Measurements from ENCODE around the gene CDK14.

Gene CDK14

GRCh38 chr7:91239772-91240171 is 643.7 kb downstream of the CDK14 start:
- H3K9me3 Mint-ChIP-seq, result no peaks in the 10 kb centered on the region
- no peaks in the 10 kb centered on the region for H3K36me3 Mint-ChIP-seq (ENCODE audit: low read depth)
- H3K4me1 Mint-ChIP-seq (ENCODE audit: low read depth), result no peaks in the 10 kb centered on the region
- no peak overlapping the region for H3K4me3 Mint-ChIP-seq
- peaks cover 11% of the 10 kb centered on the region for H3K27me3 Mint-ChIP-seq
- no peak overlapping the region for H3K27ac Mint-ChIP-seq

GRCh38 chr7:91240376-91240941 is 644.3 kb downstream of the CDK14 start:
- H3K4me1 Mint-ChIP-seq (ENCODE audit: low read depth), result no peaks in the 10 kb centered on the region
- H3K9me3 Mint-ChIP-seq, result no peaks in the 10 kb centered on the region
- no peaks in the 10 kb centered on the region for H3K36me3 Mint-ChIP-seq (ENCODE audit: low read depth)
- no peak overlapping the region for H3K27ac Mint-ChIP-seq
- peaks cover 11% of the 10 kb centered on the region for H3K27me3 Mint-ChIP-seq
- no peak overlapping the region for H3K4me3 Mint-ChIP-seq

- Mint-ChIP-seq H3K9me3 (no peaks in the 10 kb centered on the region), H3K36me3 (ENCODE audit: low read depth) (no peaks in the 10 kb centered on the region), H3K27ac (no peak overlapping the region), H3K4me3 (no peak overlapping the region), H3K27me3 (peaks cover 8% of the 10 kb centered on the region), H3K4me1 (ENCODE audit: low read depth) (no peaks in the 10 kb centered on the region)
Observed at GRCh38 chr7:91242097-91242844, 646.1 kb downstream of the CDK14 start.

DNA sequence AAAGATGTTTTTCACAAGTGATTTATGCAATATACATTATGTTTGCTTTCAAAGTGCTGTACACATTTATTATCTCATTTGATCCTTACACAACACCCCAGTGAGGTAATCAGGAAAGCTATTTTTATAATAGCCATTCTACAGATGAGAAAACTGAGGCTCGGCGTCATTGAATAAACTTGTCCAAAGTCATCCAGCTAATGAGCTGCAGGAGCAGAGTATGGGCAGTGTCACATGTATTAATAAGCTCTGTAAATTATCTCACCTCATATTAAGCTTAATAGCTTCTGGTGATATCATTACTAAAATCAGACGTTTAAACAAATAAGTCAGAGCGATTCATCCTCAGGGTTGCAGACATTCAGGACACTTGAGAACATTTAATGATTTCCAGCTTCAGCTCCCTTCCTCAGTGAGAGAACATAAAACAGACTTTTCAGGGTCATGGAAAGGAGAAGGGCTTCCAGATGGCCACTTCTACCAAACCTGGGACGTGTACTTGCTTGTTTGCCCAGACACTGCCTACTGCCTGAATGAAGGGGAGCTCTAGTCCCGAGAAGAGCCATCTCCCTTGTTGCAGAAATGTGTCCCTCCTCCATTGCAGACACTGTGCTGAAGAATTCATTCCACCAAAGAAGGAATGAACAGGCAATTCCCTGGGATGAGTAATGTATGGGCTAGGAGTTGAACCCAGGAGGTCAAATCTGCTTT is 647.6 kb downstream of the CDK14 start:
- Mint-ChIP-seq H3K4me3 (no peak overlapping the region), H3K36me3 (ENCODE audit: low read depth) (no peaks in the 10 kb centered on the region), H3K9me3 (no peaks in the 10 kb centered on the region), H3K27me3 (peaks cover 8% of the 10 kb centered on the region), H3K4me1 (ENCODE audit: low read depth) (no peaks in the 10 kb centered on the region), H3K27ac (no peak overlapping the region)

GRCh38 chr7:91247500-91247899 is 651.4 kb downstream of the CDK14 start:
- Mint-ChIP-seq H3K4me3 (no peak overlapping the region), H3K27me3 (peaks cover 5% of the 10 kb centered on the region), H3K4me1 (ENCODE audit: low read depth) (no peaks in the 10 kb centered on the region), H3K9me3 (no peaks in the 10 kb centered on the region), H3K36me3 (ENCODE audit: low read depth) (no peaks in the 10 kb centered on the region), H3K27ac (no peak overlapping the region)

DNA sequence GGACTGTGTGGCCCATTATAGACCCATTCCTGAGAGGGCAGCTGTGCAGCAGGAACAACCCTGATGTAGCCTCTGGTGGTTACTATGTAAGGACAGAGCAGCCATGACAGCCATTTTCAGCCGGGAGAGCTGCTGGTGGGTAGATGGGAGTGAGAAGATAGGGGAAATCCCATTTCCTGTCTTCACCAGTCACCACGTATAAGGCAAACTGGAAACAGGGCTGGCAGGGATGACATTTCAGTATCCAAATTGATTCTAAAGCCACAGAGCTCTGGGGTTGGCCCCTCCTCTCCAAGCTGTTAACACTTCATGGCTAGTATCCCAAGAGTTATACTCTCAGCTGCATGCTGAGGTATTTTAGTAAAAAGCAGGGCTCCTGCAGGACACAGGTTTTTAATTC is 652.9 kb downstream of the CDK14 start:
- no peak overlapping the region for H3K27ac Mint-ChIP-seq
- peaks cover 5% of the 10 kb centered on the region for H3K27me3 Mint-ChIP-seq
- H3K36me3 Mint-ChIP-seq (ENCODE audit: low read depth), result no peaks in the 10 kb centered on the region
- no peaks in the 10 kb centered on the region for H3K4me1 Mint-ChIP-seq (ENCODE audit: low read depth)
- H3K9me3 Mint-ChIP-seq, result no peaks in the 10 kb centered on the region
- H3K4me3 Mint-ChIP-seq, result no peak overlapping the region

DNA sequence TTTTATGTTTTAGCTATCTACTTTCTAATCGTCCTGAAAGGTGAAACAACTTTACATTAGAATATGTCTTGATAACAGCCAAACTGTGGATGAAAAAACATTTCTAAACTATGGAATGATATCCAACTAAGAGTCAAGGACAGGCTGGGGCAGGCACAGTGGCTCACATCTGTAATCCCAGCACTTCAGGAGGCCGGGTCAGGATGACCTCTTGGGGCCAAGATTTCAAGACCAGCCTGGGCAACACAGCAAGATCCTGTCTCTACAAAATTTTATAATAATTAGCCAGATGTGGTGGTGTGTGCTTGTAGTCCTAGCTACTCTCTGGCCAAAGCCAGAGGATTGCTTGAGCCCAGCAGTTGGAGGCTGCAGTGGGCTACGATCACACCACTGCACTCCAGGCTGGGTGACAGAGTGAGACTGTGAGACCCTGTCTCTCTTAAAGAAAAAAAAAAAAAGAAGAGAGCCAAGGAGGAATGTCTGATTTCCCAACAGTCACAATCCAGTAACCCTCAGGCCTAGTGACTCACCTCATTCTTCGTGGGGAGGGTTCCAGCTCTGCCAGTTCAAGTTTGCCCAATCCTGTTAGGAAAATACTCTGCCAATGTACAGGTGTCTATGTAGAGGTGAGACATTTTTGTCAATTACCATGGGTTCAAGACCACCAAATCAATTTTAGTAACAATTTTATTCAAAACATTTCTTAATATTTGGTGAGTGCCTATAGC is 653.5 kb downstream of the CDK14 start:
- no peaks in the 10 kb centered on the region for H3K27me3 Mint-ChIP-seq
- H3K27ac Mint-ChIP-seq, result no peak overlapping the region
- H3K9me3 Mint-ChIP-seq, result no peaks in the 10 kb centered on the region
- no peak overlapping the region for H3K4me3 Mint-ChIP-seq
- no peaks in the 10 kb centered on the region for H3K4me1 Mint-ChIP-seq (ENCODE audit: low read depth)
- no peaks in the 10 kb centered on the region for H3K36me3 Mint-ChIP-seq (ENCODE audit: low read depth)

GRCh38 chr7:91250706-91251105 is 654.6 kb downstream of the CDK14 start:
- no peak overlapping the region for H3K27ac Mint-ChIP-seq
- H3K36me3 Mint-ChIP-seq (ENCODE audit: low read depth), result no peaks in the 10 kb centered on the region
- H3K4me3 Mint-ChIP-seq, result no peak overlapping the region
- peaks cover 2% of the 10 kb centered on the region for H3K27me3 Mint-ChIP-seq
- H3K9me3 Mint-ChIP-seq, result peaks cover 4% of the 10 kb centered on the region
- H3K4me1 Mint-ChIP-seq (ENCODE audit: low read depth), result no peaks in the 10 kb centered on the region

DNA sequence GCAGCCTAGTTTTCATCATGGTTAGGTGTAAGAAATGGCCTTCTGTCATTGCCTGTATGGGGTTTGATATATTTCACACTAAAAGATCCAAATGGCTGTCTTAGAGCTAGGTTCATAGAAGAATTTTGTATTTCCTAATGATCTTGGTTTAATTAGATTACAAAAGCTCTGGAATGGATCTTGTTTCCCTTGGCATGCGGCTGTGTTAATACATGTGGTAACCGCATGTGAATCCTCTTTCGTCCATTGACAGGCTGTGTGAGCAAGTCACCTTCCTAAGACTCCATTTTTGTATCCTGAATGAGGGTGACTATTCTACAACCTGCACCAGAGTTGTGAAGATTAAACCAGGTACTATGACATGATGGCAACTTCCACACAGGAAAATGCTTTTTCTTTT is 655.8 kb downstream of the CDK14 start:
- Mint-ChIP-seq H3K27me3 (peaks cover 4% of the 10 kb centered on the region), H3K9me3 (peaks cover 11% of the 10 kb centered on the region), H3K4me1 (ENCODE audit: low read depth) (no peaks in the 10 kb centered on the region), H3K27ac (no peak overlapping the region), H3K4me3 (no peak overlapping the region), H3K36me3 (ENCODE audit: low read depth) (no peaks in the 10 kb centered on the region)

All from stimulated activated naive CD8-positive, alpha-beta T cell treated with anti-CD3 and anti-CD28 coated beads, Interleukin-15, Interleukin-2, amounts not matched to agents 100 ng/mL and 50 ng/mL, for 24 hours (primary cell).